Stomach (tissue), 9 donors: ENCODE measurements around the gene HRH1. TPM values are rescaled to one million over a fixed set of nuclear protein-coding genes. Genes with fewer than 3 reads are reported as not detected.
A peak's percentile ranks its signal among the peaks of the same experiment; 100 is the strongest.

ENCODE experiments used
- DNase-seq, 2 donors: peaks; one replicate each; pipeline versions ENCODE4 v3.0.0 to v3.0.0-alpha.2; 2013 to 2019
- H3K27ac ChIP-seq, 5 donors: fragments of 200-600 bp in 4 of 5; sonication (generic) in 4 of 5; one replicate each; pipeline ENCODE4 v1.5.1; 2013 to 2019; ENCODE audit warnings: mild to moderate bottlenecking in 1 of 5, moderate library complexity in 1 of 5
- H3K27me3 ChIP-seq, 3 donors: fragments of 200-600 bp; sonication (generic); one replicate each; pipeline ENCODE4 v1.5.1; 2017 to 2019; ENCODE audit warnings: mixed run types in 1 of 3
- H3K36me3 ChIP-seq, 4 donors: fragments of 200-600 bp; sonication (generic); 1 replicate in 3 of 4; 2 replicates in 1 of 4; pipeline ENCODE4 v1.5.1; 2016 to 2019
- H3K4me1 ChIP-seq, 4 donors: fragments of 200-600 bp; sonication (generic); one replicate each; pipeline ENCODE4 v1.5.1; 2016 to 2019
- H3K4me3 ChIP-seq, 4 donors: fragments of 200-600 bp; sonication (generic) in 3 of 4; one replicate each; pipeline ENCODE4 v1.5.1; 2016 to 2019; ENCODE audit warnings: mild to moderate bottlenecking in 1 of 4
- H3K9me3 ChIP-seq, 4 donors: fragments of 200-600 bp; sonication (generic); one replicate each; pipeline ENCODE4 v1.5.1; 2016 to 2019
- CTCF ChIP-seq, 7 experiments: fragments of 450-650 bp in 4 of 7; fragments of 200-600 bp in 3 of 7; sonication (generic) in 3 of 7; IDR thresholded peaks; one replicate each; pipeline ENCODE4 v1.5.1; 2016 to 2019; ENCODE audit warnings: antibody characterized with exemption in 7 of 7, control low read depth in 2 of 7, mild to moderate bottlenecking in 1 of 7
- EP300 ChIP-seq: sonication (generic); formaldehyde crosslinking; IDR thresholded peaks from one replicate; pipeline ENCODE4 v1.6.1; 2017; ENCODE audit warnings: antibody characterized with exemption
- POLR2A ChIP-seq, 4 donors: fragments of 450-650 bp; IDR thresholded peaks; one replicate each; pipeline ENCODE4 v1.6.1; 2016; ENCODE audit warnings: antibody characterized with exemption in 4 of 4, control low read depth in 2 of 4, mild to moderate bottlenecking in 1 of 4, moderate library complexity in 1 of 4
- POLR2AphosphoS5 ChIP-seq, 3 donors: sonication (generic); formaldehyde crosslinking; IDR thresholded peaks; one replicate each; pipeline ENCODE4 v1.6.1; 2016; ENCODE audit warnings: antibody characterized with exemption in 3 of 3
- WGBS, 5 donors: extraction: QIAGEN DNeasy Blood & Tissue Kit in 3 of 5; methylation state at CpG; one replicate each; pipeline versions ENCODE4 v1.1.5 to v1.1.7; 2013 to 2018; 5-methylcytosine and 5-hydroxymethylcytosine counted together
- intact Hi-C: fragments of 100-400 bp; cut with DNase I; formaldehyde crosslinking; loops from one replicate; pipeline ENCODE4 v1.15.1; 2023; ENCODE audit warnings: low total_unique reads
- polyA plus RNA-seq, 3 donors: library from polyadenylated mRNA; stranded (reverse); fragments of 200-250 nt; gene quantifications; one replicate each; pipeline ENCODE4 v1.2.3, GENCODE V29; 2013
- total RNA-seq, 5 donors: library from RNA; depleted of rRNA; stranded (reverse); fragments of >200 nt; gene quantifications; one replicate each; pipeline versions ENCODE4 v1.1.0 to v1.2.3, GENCODE V29; 2014 to 2016
- donor health status: healthy with polysubstance abuse.
- donor health status: Bipolar disorder and iron deficiency.
- donor health status: healthy.

The HRH1 gene
- total and polyA plus RNA-seq, 8 donors, result under 0.01 to 5.0 (median 0.37) TPM; not detected in 1

GRCh38 chr3:11289864-11290263 lies 135.6 kb downstream of the HRH1 start:
- WGBS, 5 donors, result 75 to 88% (median 81%) methylated on average over 3 of the region's 3 CpGs
- TF ChIP-seq POLR2A (IDR thresholded peaks at IDR 0.05) (no peak), EP300 (no peak), CTCF (IDR thresholded peaks at IDR 0.05) (no peak), POLR2AphosphoS5 (IDR thresholded peaks at IDR 0.05) (no peak)
- Histone ChIP-seq H3K36me3 (peaks cover 0 to 4% (median 0%) of the 10 kb centered on the region in 4 donors), H3K27me3 (no peaks in the 10 kb centered on the region), H3K4me3 (no peak overlapping the region), H3K4me1 (peaks cover 18 to 61% (median 38%) of the 10 kb centered on the region in 4 donors), H3K9me3 (no peaks in the 10 kb centered on the region), H3K27ac (peak overlapping the region in 4 of 5 donors; percentile 64 to 83 (median 73))
- DNase-seq, result no peak
- intact Hi-C loops, result no loop called here

GRCh38 chr3:11290743-11291680 lies 136.7 kb downstream of the HRH1 start:
- H3K27ac ChIP-seq, result peak overlapping the region in 3 of 5 donors; percentile 10 to 74 (median 28)
- no peaks in the 10 kb centered on the region for H3K9me3 ChIP-seq
- intact Hi-C loops, result no loop called here
- H3K4me3 ChIP-seq, result no peak overlapping the region
- TF ChIP-seq EP300 (no peak), POLR2A (IDR thresholded peaks at IDR 0.05) (no peak), CTCF (IDR thresholded peaks at IDR 0.05) (no peak), POLR2AphosphoS5 (IDR thresholded peaks at IDR 0.05) (no peak)
- 85 to 90% (median 88%) methylated on average over 11 of the region's 11 CpGs for WGBS, 5 donors
- no peaks in the 10 kb centered on the region for H3K27me3 ChIP-seq
- H3K4me1 ChIP-seq, result peaks cover 18 to 55% (median 37%) of the 10 kb centered on the region in 4 donors
- DNase-seq, result peak in 1 of 2 donors; percentile 39
- H3K36me3 ChIP-seq, result no peaks in the 10 kb centered on the region

GRCh38 chr3:11291808-11292207 lies 137.5 kb downstream of the HRH1 start:
- Histone ChIP-seq H3K4me3 (no peak overlapping the region), H3K36me3 (peaks cover 0 to 4% (median 0%) of the 10 kb centered on the region in 4 donors), H3K4me1 (peaks cover 18 to 48% (median 33%) of the 10 kb centered on the region in 4 donors), H3K27me3 (no peaks in the 10 kb centered on the region), H3K9me3 (no peaks in the 10 kb centered on the region), H3K27ac (peak overlapping the region in 3 of 5 donors; percentile 16 to 74 (median 28))
- DNase-seq, result peak in 1 of 2 donors; percentile 36
- TF ChIP-seq CTCF (IDR thresholded peaks at IDR 0.05) (no peak), POLR2A (IDR thresholded peaks at IDR 0.05) (no peak), EP300 (no peak), POLR2AphosphoS5 (IDR thresholded peaks at IDR 0.05) (no peak)
- 72 to 86% (median 83%) methylated on average over 5 of the region's 5 CpGs for WGBS, 5 donors
- intact Hi-C loops, result no loop called here

GRCh38 chr3:11297126-11297525 lies 142.8 kb downstream of the HRH1 start:
- WGBS, 5 donors, result 84 to 97% (median 86%) methylated on average over 4 of the region's 4 CpGs
- no peak overlapping the region for H3K4me3 ChIP-seq
- no peaks in the 10 kb centered on the region for H3K4me1 ChIP-seq
- TF ChIP-seq CTCF (IDR thresholded peaks at IDR 0.05), result no peak
- no peak for TF ChIP-seq EP300
- TF ChIP-seq POLR2A (IDR thresholded peaks at IDR 0.05), result no peak
- no peak for TF ChIP-seq POLR2AphosphoS5 (IDR thresholded peaks at IDR 0.05)
- peaks cover 11 to 52% (median 46%) of the 10 kb centered on the region in 4 donors for H3K36me3 ChIP-seq
- no peaks in the 10 kb centered on the region for H3K27me3 ChIP-seq
- no peak for DNase-seq
- intact Hi-C loops, result no loop called here
- H3K9me3 ChIP-seq, result no peaks in the 10 kb centered on the region
- no peak overlapping the region for H3K27ac ChIP-seq
